Stimulated activated CD8-positive, alpha-beta memory T cell treated with anti-CD3 and anti-CD28 coated beads, Interleukin-7, amount 100 ng/mL, for 4 hours (primary cell): ENCODE data around the gene RABGGTA.
A peak's percentile ranks its signal among the peaks of the same experiment; 100 is the strongest.

Experiments used
- DNase-seq, 2 donors: peaks; one replicate each; pipeline ENCODE4 v3.0.0-alpha.2; 2020; ENCODE audit warnings: low read depth in 2 of 2

Gene RABGGTA, protein sequence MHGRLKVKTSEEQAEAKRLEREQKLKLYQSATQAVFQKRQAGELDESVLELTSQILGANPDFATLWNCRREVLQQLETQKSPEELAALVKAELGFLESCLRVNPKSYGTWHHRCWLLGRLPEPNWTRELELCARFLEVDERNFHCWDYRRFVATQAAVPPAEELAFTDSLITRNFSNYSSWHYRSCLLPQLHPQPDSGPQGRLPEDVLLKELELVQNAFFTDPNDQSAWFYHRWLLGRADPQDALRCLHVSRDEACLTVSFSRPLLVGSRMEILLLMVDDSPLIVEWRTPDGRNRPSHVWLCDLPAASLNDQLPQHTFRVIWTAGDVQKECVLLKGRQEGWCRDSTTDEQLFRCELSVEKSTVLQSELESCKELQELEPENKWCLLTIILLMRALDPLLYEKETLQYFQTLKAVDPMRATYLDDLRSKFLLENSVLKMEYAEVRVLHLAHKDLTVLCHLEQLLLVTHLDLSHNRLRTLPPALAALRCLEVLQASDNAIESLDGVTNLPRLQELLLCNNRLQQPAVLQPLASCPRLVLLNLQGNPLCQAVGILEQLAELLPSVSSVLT

DNA sequence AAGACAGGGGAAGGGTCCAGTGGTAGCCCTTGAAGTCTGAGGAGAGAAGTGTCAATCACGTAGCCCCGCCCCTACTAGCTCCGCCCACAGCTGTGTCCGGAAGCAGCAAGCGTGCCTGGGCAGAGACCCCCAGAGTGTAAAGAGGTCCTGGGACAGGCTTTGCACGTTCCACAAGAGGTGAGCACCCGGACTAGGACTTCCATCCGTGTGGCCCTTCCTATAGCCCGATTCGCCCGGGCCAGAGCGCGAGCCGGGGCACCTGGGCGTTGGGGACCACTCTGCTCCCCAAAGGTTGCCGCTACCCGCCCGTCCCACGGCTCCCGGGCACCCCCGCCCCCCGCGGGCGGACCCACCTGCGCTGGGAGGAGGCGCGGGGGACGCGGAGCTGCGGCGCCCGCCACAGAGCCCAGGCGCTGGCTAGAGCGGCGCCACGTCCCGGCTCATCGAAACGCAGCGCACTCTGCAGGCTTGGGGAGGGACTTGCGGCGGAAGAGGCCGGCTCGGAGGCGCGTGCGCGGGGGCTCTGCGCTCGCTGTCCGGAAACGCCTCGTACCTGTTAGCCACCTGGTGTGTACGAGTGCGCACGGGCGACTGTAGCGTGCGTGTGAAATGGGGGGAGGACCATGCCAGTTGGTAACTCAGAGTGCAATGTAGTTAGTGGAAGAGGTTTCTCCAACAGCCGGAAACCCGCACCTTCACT is at the start of gene RABGGTA:
Gene RABGGTA, minus strand, starts transcription at position 464 of the 700 bp plus-strand sequence. CDS start 482 bp downstream, outside the sequence.
- DNase-seq, result peak; percentile 82 to 90

DNA sequence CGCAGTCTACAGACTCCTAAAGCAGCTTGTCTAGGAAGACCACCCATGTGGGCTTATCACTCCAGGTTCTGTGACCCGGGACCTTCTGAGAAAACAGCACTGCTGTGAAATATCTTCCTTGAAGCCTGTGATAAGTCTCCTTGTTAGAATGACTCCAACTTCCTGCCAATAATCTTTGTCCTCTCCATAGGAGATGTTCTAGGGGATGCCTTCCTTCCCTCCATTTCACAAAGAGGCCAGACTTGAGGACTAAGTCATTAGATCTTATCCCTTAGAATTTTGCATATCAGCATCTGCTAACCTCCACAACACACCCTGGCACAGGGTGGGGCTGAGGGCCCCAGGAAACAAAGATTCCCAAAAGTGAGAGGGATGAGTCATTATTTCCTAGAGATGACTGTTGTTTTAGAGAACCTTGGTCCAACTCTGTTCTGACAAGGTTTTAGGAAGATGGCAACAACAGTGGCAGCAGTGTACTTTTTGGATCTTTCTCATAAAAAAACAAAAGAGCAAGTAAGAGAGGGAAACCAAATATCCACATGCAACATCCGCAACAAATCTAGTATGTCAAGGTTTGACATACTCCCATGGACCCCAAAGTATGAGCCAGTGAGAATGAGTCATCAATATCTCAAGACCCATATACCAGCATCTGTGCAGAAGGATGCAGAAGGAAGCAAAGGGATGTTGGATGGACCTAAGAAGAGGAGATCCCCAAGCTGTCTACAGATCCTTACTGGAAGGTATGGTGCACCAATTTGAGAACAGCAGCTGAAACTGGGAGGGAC is 45.9 kb upstream of the RABGGTA start:
- no peak for DNase-seq

DNA sequence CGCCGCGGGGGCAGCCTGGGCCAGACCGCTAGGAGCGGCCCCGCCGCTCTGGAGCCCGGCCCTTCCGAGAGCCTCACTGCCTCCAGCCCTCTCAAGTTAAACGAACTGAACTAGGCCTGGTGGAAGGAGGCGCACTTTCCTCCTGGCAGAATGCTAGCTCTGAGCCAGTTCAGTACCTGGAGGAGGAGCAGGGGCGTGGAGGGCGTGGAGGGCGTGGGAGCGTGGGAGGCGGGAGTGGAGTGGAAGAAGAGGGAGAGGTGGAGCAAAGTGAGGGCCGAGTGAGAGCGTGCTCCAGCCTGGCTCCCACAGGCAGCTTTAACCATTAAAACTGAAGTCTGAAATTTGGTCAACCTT is 45.2 kb upstream of the RABGGTA start:
- no peak for DNase-seq

DNA sequence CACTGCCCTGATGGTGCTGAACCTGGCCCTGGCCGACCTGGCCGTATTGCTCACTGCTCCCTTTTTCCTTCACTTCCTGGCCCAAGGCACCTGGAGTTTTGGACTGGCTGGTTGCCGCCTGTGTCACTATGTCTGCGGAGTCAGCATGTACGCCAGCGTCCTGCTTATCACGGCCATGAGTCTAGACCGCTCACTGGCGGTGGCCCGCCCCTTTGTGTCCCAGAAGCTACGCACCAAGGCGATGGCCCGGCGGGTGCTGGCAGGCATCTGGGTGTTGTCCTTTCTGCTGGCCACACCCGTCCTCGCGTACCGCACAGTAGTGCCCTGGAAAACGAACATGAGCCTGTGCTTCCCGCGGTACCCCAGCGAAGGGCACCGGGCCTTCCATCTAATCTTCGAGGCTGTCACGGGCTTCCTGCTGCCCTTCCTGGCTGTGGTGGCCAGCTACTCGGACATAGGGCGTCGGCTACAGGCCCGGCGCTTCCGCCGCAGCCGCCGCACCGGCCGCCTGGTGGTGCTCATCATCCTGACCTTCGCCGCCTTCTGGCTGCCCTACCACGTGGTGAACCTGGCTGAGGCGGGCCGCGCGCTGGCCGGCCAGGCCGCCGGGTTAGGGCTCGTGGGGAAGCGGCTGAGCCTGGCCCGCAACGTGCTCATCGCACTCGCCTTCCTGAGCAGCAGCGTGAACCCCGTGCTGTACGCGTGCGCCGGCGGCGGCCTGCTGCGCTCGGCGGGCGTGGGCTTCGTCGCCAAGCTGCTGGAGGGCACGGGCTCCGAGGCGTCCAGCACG is 44.6 kb upstream of the RABGGTA start:
- DNase-seq, result no peak

DNA sequence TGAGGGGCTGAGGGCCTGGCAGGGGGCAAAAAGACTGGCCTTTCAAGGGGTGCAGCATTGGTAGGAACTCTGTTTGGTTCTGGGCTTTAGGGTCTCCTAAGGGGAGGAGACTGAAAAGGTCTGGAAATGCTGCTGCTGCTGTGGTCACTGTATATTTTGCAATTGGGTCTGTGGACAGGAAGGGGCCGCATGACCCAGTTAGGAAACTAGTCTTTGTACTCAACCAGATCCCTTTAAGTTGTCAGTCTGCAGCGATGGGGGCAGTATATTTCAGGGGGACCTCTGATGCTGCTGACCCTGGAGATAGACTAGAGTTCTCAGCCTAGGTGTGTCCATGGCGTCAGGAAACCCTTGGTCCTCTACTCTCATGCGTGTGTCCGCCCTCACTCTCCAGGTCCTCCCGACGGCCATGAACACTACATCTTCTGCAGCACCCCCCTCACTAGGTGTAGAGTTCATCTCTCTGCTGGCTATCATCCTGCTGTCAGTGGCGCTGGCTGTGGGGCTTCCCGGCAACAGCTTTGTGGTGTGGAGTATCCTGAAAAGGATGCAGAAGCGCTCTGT is 43.9 kb upstream of the RABGGTA start:
- no peak for DNase-seq

DNA sequence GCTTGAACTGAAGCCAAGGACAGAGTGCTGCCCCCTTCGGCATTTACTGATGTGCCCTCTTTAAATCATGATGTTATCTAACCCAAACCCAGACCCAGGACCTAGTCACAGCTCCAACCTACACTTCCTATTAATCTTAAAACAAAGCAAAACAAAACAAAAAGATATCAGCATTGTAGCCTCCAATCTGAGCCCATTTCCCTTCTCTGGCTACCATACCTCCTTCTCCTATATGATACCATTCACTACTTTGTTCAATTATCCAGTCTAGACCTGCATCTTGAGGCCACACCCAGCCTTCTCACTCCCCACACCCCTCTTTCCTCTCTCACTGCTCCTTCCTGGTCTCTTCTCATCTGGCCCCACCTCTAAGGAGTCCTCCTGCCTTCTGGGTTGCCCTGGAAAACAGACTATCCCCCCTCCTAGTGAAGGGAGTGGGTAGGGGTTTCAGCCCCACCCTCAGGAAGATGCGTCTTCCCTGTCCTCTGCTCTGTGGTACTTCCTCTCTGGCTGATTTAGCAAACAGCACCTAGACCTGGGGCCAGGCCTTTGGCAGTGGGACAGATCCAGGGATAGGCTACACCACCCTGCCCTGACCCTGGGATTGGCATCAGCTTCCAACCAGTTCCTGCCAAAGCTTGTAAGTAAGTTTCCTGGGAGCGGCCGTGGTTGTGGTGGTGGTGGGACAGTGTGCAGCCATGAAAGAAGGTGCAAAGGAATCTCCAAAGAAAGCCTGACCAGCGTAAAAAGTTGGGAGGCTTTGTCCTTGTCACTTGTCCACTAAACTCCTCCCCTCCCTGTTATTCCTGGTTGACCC is 43.2 kb upstream of the RABGGTA start:
- DNase-seq, result no peak

DNA sequence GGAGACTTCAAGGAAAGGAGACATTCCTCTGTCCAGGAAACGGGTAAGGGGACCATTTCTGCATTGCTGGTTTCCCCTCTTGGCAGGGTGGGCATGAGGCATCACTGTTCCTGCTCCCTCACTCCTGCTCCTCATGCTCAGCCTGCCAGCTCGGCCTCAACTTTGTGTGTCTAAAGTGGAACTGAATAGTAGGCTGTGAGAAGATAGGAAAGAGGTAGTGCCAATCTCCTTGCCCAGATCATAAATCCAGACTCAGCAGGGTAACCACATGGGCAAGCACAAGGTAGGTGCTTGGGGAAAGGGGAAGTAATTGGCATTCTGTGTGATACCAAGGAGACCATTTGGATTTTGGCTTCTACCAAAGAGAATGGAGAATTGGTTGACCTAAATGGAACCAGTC is 42.5 kb upstream of the RABGGTA start:
- no peak for DNase-seq

DNA sequence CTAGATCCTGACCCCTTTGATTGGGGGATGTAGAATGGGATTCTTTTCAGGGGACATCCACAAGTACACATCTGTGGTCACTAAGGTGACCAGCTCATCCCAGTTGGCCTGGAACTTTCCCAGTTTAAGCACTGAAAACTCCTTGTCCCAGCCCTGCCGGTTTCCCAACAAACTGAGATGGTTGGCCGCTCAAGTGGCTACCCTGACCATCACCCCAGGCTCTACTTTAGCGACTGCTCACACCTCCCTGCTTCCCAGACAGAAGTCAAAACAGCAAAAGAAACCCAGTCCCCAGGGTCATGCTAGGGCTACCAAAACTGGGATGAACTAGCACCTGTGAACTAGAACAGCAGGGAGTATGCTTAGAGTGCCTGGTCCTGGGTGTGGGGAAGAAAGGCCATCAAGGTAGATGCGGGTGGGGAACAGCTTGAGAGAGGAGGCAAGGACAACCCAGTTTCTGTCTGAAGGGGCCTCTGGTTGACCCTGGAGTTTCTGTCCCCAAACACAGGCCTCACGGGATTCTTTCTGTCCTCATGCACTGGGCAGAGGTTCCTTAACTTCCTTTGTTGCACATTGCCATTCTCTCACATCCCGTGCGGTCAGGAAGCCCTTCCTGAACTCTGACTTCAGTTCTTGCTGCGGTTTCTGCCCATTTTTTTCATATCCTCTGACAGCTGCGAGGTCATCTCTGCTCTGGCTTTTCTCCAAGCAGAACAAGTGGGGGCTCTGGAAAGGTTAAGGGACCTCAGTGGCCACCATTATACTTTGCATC is 41.5 kb upstream of the RABGGTA start:
- DNase-seq, result no peak

DNA sequence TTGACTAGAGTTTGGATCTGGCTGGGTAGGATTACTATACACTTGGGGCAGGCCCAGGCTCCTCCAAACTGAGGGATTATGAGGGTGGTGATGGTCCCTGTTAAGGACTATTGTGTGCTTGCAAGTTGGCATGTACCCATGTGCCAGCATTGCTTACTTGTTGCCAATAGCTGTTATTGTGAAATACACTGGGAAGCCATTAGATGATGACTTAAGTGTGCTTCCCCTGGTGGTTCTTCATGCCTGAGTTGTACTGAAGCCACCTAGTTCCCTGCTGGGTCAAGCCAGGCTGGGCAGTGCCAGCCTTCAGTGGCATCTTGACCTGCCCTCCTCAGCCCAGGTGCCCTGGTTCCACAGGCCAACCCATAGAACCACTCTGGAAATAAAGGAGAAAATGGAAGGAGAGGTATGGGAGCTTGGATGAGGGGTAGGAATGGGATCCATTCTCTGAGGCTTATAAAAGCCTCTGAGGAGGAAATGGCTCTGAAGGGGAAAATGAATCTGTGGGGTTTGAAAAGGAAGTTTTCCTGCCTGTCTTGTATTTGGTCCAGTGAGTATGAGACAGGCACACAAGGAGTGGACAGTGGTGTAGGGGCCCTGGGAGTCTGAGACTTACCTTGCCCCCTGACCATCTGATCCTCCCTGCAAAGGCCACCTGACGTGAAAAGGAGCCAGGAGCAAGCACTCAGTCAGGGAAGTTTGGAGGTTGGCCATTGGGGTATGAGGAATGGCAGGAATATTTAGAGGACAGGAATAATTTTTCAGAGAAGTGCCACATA is 40.6 kb upstream of the RABGGTA start:
- DNase-seq, result no peak

DNA sequence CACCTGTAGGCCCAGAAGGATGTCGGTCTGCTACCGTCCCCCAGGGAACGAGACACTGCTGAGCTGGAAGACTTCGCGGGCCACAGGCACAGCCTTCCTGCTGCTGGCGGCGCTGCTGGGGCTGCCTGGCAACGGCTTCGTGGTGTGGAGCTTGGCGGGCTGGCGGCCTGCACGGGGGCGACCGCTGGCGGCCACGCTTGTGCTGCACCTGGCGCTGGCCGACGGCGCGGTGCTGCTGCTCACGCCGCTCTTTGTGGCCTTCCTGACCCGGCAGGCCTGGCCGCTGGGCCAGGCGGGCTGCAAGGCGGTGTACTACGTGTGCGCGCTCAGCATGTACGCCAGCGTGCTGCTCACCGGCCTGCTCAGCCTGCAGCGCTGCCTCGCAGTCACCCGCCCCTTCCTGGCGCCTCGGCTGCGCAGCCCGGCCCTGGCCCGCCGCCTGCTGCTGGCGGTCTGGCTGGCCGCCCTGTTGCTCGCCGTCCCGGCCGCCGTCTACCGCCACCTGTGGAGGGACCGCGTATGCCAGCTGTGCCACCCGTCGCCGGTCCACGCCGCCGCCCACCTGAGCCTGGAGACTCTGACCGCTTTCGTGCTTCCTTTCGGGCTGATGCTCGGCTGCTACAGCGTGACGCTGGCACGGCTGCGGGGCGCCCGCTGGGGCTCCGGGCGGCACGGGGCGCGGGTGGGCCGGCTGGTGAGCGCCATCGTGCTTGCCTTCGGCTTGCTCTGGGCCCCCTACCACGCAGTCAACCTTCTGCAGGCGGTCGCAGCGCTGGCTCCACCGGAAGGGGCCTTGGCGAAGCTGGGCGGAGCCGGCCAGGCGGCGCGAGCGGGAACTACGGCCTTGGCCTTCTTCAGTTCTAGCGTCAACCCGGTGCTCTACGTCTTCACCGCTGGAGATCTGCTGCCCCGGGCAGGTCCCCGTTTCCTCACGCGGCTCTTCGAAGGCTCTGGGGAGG is 39.5 kb upstream of the RABGGTA start, which contains the start of gene LTB4R:
Gene LTB4R, plus strand, starts transcription at position 857 of the 959 bp plus-strand sequence. CDS start 4,150 bp downstream, outside the sequence.
- peak in 1 of 2 donors; percentile 57 for DNase-seq

DNA sequence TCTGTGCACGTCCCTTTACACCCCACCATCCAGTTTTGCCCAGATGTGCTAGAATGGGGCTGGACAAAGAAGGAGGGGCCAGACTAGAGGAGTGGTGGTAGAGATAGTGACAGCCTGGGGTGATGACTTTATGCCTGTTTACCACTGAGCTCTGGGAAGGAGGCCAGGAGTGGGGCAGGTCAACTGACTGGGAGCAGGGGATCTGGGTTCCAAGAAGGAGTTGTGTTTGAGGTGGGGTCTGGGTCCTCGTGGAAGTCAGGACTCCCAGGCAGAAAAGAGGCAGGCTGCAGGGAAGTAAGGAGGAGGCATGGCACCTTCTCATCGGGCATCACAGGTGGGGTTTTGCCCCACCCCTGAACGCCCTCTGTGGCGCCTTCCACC is 38.9 kb upstream of the RABGGTA start:
- DNase-seq, result no peak

DNA sequence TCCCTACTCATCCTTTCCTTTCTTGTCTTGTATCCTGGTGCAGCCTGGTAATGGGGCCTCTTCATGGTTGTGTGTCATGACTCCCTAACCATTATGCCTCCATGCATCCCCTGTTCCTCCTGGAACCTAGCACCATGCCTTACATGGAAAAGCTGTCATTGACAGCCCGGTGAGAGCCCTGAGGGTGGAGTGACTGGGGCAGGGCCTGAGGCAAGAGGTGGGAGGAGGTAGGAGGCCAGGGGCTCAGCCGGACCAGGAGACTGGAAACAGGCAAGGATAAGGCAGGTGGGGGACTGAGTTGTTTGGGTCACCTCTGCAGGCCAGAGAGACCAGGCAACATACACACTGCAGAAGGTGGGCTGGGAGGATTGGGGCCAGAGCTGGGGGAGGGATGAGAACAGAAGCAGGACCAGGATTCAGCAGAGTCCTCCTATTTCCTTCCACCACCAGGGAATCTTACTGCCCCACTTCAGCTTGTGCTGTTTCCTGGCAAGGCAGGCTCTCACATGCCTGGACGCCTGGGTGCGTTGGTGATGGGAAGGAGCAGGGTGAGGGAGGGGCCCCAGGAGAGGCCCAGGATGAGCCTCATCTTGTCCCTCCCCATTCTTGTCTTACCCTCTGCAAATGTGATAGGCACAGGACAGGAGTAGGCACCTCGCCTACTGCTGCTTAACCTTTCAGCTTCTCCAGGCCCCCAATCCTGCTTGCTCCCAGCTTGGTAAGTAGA is 38.3 kb upstream of the RABGGTA start, which contains the start of gene LTB4R2:
Gene LTB4R2, plus strand, starts transcription at position 603 of the 727 bp plus-strand sequence. CDS start 525 bp downstream, outside the sequence.
- no peak for DNase-seq

DNA sequence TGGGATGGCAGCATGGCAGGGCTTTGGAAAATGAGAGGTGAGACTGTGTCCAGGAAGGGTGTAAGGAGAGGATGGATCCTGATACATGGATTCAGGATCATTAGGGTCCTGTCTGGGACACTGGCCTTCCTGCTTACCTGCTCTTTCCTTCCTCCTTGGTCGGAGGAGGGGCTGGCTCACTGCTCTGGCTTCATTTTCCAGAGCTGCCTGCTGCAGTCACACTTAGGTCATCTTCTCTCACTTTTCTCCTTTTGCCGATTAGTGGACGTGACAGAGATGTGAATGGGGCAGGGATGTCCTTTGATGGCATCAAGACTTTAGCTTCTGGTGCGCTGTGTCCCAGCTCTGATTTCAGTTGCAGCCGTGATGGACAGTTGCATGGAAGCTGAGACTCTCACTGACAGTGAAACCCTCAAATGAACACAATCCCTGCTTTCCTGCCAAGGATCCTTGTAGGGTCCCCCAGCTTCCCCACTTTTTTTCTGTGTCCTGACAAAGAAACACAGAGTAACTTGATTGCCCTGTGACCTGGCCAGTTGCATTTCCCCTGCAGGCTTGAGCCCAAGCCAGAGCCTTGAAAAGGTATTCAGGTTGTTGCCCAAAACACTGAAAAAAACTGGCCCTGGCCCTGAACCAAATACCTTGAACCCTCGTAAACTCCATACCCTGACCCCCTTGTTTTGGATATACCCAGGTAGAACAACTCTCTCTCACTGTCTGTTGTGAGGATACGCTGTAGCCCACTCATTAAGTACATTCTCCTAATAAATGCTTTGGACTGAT is 37.1 kb upstream of the RABGGTA start:
- DNase-seq, result no peak

DNA sequence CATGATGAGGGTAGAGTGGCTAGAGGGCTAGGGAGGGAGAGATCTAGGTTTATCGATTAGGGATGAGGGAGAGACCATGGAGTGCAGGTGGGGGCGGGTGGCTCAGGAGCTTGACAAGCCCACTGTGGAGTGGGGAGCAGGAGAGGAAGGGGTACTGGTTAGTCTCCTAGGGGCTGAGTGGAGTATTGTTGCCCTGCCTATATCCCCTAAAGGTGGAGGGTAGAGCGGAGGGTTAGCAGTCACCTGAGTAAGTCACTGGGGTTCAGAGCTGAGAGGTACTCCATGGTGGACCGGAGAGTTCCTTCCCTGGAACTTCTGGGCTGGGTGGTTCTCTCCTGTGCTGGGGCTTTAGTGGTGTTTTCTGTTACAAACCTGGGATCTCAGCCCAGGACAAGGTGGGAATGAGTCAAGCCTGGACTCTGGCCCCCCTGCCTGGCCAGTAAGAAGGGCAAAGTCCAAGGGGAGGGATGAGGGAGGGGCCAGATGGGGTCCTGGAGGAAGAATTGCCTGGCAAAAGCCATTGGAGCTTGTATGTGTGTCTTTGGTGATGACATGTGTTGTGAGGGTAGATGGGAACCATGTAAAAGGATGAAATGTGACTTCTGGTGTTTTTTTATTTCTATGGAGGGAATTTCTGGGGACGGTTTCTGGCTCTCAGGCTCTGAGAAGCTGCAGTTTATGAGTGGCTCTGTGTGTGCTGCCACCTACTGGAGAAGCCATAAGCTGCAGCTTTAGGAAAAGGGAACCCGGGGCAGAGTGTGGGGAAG is 36.4 kb upstream of the RABGGTA start, which contains the start of gene CIDEB:
Gene CIDEB, minus strand, starts transcription at position 403 of the 767 bp plus-strand sequence. Its CDS starts 119 bp downstream, at position 284.
- peak in 1 of 2 donors; percentile 26 for DNase-seq

DNA sequence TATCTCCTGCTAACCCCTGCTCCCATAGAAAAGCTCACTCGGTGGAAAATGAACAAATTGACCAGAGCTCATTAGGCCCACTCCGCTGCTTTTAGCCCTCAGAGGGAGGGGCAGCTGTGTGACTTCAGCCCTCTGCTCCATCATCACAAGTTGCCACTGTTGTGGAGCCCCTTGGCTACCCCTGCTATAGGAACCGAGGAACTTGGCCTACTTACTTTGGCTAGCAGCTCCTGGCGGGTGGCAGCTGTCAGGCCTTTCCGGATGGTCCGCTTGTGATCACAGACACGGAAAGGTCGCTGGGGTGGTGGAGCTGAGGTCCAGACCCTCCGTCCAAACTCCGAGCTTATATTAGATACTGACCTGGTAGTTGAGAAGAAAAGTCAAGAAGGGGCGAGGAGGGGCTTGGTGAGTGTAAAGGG is 35.8 kb upstream of the RABGGTA start:
- DNase-seq, result no peak
